Ishikawa (cell line): Measurements from ENCODE around the gene ATP13A3.

Source experiments
- CREB1 ChIP-seq: IDR thresholded peaks from 2 replicates; pipeline ENCODE4 v1.6.1; 2012; ENCODE audit warnings: low read depth
- EP300 ChIP-seq: IDR thresholded peaks from 2 replicates; pipeline ENCODE4 v1.6.1; 2012; ENCODE audit warnings: borderline replicate concordance
- NFIC ChIP-seq: IDR thresholded peaks from 2 replicates; pipeline ENCODE4 v1.6.1; 2012
- RAD21 ChIP-seq: IDR thresholded peaks from 2 replicates; pipeline ENCODE4 v1.6.1; 2012; ENCODE audit warnings: low read depth
- REST ChIP-seq: IDR thresholded peaks from 2 replicates; pipeline ENCODE4 v1.6.1; 2012; ENCODE audit warnings: low read depth, mild to moderate bottlenecking
- TCF12 ChIP-seq: IDR thresholded peaks from 2 replicates; pipeline ENCODE4 v1.6.1; 2012; ENCODE audit warnings: low read depth
- USF1 ChIP-seq: IDR thresholded peaks from 2 replicates; pipeline ENCODE4 v1.6.1; 2012
- ZBTB7A ChIP-seq: IDR thresholded peaks from 2 replicates; pipeline ENCODE4 v1.6.1; 2012; ENCODE audit warnings: low read depth

GRCh38 chr3:194367992-194368841 is 118.6 kb downstream of the ATP13A3 start:
- no peak for TF ChIP-seq NFIC
- no peak for TF ChIP-seq ZBTB7A
- TF ChIP-seq CREB1: no peak
- no peak for TF ChIP-seq USF1
- TF ChIP-seq EP300: no peak
- TF ChIP-seq RAD21: no peak
- no peak for TF ChIP-seq TCF12
- TF ChIP-seq REST: no peak
